ENCODE results near the gene COPA.

The COPA gene

DNA sequence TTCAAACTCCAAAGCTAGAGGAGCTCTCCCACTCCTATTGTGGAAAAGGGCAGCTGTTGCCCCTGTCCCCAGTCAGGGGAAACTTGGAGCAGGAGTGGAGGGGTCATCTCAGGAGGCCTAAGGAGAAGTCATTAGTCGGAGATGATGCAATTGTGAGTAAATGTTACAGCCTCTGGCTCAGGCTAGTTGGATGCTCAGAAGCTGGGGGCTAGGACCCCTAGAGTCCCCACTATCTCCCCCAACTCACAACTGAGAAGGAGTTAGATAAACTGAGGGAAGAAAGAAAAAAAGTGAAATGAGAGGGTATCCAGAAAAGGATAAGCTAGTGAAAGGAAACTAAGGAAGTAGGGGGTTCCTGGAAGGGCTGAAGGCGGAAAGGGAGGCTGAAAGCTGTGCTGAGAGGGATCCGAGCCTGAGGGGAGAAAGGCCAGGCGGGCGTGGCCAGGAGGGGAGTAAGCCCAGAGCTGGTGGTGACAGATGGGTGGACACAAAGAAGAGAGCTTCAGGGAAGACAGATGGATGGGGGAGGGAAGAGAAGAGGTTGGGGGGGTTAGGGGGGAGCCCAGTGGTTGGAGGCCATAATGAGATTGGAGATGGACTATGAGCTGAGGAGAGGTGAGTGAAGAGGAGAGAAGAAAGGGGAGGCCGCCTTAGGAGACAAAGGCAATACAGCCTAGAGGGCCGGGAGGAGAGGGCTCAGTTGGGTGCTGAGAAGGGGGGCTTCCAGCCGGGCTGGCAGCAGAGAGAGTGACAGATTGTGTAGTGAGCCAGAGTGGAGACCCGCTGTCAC lies 19.3 kb upstream of the COPA start:
- DNase-seq (ENCODE audit: low read depth in 2 of 2): no peak

DNA sequence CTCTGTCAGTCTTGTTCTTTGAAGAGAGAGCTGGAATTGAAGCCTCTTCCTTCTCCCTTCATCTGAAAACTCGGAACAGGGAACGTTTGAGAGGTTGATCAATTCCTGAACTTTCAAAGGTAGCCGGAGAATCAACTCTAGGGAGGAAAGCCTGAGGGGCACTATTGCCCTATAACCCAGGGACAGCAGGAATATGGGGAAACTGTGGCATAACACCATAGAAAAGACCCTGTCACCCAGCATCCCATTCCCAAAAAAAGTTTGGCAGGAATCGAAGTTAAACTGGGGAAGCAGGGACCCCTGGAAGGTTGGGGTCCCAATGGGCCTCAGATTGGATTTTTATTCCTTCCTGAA lies 18.7 kb upstream of the COPA start:
- no peak for DNase-seq (ENCODE audit: low read depth in 2 of 2)

DNA sequence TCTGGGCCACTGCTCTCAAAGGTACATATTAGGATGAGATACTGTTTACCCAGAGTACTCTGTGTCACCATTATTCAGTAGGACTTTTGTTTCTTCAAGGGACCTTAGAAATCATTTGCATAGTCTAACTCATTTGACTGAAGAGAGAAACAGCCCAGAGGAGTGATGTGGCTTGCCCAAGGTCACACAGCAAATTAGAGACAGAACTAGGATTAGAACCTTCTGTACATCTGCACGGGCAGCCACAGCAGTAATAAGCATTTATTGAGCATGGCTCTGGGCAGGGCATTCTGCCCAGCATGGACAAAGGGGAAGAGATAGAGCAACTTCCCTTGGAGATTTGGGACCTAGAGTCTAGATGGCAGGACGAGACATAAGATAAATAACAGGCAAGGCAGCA lies 18.1 kb upstream of the COPA start:
- DNase-seq (ENCODE audit: low read depth in 2 of 2): no peak

DNA sequence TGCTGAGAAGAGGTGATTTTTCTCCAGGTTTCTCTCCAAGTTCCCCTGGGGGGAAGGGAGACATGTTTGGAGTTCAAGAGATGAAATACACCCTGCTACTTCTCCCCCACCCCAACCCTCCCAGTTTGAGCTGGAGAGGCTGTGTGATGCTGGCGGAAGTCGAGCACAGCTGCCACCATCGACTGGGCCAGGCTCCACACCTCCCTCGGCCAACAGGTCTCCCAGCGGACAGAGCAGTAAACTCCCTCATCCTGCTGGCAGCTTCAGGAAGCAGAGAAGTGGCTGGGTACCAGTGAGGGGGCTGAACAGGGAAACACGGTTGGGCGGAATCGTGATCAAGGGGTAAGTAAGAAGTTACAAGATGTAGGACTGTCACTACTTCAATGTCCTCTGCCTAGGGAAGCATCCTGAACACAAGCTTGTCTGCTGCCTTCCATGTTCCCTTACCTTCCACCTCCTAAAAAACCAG lies 17.2 kb upstream of the COPA start:
- DNase-seq (ENCODE audit: low read depth in 2 of 2): no peak

DNA sequence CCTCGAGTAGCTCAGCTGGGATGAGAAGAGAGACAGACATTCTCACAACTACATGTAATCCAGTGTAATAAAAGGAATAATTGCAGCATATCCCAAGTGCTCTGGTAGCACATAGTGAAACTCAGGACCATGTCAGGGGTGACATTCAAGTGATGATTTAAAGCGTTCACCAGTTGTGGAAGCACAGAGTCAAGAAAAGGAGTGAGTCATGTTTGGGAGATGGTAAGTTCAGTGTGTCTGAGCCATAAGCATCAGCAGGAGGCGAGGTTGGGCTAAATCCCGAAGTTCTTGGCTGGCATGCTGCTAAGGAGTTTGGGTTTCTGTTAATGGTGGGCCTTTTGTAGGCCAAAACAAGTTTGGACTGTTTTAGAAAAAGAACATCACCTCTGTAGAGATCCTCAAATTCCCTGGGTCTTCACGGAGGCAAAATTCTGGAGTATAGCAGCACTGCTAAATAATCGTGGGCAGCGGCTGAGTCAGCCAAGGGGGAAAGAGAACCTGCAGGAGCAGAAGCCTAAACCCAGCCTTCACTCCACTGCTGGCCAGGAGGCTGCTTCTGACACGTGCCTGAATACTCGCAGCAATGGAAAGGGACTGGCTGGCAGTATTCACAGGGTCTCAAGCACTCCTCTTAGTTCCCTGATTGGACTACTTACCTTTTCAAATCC lies 16.6 kb upstream of the COPA start:
- DNase-seq (ENCODE audit: low read depth in 2 of 2): no peak

DNA sequence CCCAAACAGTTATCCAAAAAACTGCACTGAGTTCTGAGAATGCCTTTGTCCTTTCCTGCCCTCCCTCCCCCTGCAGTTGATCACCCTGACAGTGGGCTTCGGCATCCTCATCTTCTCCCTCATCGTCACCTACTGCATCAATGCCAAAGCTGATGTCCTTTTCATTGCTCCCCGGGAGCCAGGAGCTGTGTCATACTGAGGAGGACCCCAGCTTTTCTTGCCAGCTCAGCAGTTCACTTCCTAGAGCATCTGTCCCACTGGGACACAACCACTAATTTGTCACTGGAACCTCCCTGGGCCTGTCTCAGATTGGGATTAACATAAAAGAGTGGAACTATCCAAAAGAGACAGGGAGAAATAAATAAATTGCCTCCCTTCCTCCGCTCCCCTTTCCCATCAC lies 15.0 kb upstream of the COPA start:
- DNase-seq (ENCODE audit: low read depth in 2 of 2): no peak

DNA sequence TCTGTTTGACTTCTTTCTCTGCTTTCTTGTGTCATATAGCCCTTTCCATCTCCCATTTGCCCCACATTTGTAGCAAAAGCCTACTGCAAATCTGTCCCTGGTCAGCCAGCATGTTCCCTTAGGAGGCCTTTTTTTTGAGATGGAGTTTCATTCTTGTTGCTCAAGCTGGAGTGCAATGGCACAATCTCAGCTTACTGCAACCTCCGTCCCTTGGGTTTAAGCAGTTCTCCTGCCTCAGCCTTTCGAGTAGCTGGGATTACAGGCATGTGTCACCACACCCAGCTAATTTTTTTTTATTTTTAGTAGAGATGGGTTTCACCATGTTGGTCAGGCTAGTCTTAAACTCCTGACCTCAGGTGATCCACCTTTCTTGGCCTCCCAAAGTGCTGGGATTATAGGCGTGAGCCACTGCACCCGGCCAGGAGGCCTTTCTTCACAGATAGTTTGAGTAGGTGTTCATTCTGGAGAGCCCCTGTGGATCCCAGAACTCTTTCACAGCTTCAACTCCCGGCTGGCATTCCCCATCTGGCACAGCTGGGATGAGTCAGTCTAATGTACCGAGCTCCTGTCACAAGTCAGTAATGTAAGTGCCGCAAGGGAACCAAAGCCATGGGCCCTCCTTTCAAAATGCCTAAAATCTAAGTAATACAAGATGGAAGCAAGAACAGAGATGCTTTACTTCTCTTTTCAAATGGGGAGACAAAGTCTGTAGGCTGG lies 14.4 kb upstream of the COPA start:
- no peak for DNase-seq (ENCODE audit: low read depth in 2 of 2)

DNA sequence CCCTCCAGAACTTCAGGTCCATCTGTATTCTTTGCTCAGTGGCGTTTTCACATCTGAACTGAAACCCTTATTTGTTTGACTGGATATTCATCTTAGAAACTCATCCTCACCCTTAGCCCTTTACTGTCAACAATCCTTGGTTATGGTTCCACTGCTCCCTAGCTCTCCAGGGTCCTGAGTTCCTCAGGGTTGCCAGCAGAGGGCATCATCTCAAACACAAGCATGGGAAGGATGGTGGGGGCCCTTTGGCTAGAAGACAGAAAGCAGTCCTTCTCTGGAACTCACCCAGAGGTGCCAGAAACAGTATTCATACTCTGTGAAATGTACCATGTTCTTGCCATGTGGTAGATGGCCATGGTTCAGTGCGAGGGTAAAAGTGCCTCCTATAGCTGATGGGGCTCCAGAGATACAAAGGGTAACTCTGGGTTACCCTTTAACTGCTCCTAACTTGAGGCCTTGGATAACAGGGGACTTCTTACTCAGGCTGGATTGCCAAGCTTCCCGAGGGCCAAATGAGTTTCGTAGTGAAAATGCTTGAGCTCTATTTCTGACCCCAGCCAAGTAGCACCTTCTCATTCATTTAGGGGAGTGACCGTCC lies 11.4 kb upstream of the COPA start:
- DNase-seq (ENCODE audit: low read depth in 2 of 2): no peak

DNA sequence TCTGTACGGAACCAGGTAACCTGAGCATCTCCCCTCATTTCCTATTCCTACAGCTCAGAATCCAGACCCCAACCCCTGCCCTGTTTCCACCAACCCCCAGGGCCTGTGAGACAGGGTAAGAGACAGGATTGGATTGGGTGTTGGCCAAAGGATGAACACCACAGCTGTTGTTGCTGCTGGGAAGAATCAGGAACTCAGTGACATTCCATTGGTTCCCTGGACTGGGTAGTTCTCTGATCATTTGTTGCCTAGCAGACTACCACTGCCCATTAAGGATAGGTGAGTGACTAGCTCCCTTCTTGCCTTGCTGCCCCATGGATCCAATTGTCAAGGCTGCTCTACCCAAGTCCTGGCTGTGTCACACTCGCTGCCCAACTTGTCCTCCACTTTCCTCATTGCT lies 10.2 kb upstream of the COPA start:
- no peak for DNase-seq (ENCODE audit: low read depth in 2 of 2)

DNA sequence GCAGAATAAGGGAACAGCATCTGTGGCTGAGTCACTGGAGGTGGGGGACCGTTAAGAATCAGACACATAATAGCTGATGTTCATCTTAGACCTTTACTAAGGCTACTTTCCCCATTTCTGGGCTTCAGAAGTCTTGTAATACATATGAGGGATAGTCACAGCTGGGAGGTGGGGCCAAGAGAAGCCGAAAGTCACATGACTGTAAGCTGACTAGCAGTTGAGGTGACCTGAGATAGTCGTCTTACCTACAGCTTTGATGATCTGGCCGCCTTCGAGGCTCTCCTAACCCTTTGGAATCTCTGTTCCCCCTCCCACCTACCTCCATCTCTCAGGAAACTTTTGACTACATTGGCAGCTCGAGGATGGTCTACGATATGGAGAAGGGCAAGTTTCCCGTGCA lies 9.5 kb upstream of the COPA start:
- DNase-seq (ENCODE audit: low read depth in 2 of 2): no peak

DNA sequence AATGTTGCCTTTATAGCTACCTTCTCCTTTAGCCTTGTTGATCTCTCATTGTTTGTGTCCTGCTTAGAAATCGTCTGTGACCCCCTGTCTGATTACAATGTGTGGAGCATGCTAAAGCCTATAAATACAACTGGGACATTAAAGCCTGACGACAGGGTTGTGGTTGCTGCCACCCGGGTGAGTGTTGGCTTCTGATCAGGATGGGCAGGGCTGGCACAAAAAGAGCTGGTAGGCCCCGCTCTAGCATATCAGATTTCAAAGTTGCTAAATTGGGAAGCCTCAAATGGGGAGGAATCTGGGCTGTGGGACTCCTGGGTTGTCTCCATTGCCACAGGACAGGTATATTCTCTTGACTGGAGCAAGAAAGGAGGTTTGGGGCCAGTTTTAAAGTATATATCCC lies 8.6 kb upstream of the COPA start:
- DNase-seq (ENCODE audit: low read depth in 2 of 2): no peak

DNA sequence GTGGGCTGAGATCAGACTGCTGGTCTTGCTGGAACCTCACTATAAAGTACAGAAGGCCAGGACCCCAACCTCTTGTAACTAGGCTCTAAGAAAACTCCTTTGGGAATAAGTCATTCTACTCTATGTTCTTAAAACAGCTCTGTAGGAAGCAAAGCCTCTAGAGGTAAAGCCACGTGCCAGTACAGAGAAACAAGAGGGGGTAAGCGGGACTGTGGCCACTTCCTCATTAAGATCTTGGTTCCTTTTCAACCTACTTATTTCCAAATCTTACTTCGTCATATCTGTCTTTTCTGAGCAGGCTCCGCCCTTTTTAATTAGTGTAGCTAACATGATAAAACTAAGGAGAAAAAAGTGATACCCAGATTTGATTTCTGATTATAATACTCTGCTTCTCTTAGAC lies 3.9 kb upstream of the COPA start:
- no peak for DNase-seq (ENCODE audit: low read depth in 2 of 2)

DNA sequence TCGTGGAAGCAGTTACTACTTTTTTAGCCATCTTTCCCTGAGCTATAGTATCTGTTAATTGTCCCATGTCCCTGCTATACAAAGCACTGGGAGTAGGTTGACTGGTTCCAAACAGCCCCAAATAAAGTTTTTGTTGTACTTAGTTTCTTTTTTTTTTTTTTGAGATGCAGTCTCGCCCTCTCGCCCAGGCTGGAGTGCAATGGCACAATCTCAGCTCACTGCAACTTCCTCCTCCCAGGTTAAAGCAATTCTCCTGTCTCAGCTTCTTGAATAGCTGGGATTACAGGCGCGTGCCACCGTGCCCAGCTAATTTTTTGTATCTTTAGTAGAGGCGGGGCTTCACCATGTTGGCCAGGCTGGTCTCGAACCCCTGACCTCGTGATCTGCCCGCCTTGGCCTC lies 3.4 kb upstream of the COPA start:
- no peak for DNase-seq (ENCODE audit: low read depth in 2 of 2)

DNA sequence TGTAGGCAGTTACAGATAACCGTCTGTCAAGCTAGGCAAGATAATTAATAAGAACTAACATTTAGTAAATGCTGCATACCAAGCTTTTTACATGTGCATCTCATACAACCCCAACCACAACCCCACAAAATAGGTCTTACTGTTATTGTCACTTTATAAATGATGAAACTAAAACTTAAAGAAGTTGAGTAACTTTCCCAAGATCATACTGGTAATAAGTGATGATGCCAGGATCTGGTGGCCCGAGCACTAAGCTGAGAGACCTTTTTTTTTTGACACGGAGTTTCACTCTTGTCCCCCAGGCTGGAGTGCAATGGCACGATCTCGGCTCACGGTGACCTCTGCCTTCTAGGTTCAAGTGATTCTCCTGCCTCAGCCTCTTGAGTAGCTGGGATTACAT lies 1.9 kb upstream of the COPA start:
- DNase-seq (ENCODE audit: low read depth in 2 of 2): no peak

DNA sequence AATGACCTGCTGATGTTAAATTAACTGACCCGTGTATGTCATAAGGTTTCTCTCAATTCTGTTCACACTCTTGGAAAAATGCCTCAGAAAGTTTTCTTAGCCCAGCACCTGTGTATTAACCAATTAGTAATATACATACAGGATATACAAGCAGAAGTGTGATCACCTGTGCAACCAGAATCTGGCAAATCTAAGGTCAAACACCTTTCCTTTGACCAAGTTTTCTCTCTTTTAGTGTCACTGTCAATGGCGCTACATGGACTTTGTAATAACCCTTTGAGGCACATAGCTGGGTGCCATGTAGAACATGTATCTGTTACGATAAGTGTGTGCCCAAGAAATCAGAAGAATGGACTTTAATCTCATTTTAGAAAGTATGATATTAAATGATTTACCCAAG lies 1.2 kb upstream of the COPA start:
- no peak for DNase-seq (ENCODE audit: low read depth in 2 of 2)

DNA sequence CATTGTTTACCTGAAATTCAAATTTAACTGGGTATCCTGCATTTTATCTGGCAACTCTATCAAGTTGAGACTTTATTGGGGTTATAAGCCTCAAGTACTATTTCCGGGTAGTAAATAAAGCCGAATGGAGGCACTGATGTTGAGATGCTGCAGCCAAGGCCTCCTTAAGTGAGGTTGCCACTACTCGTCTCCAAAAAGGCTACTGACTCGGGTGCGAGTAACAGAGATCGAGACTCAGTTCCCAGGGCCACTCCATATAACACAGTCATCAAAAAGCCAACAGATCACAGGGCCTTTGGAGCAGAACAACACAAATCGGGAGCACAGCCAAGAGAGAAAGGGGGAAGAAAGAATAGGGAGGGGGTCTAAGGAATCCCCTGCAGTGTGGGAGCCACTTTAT lies 524 bp downstream of the COPA start:
- DNase-seq (ENCODE audit: low read depth in 2 of 2): no peak

DNA sequence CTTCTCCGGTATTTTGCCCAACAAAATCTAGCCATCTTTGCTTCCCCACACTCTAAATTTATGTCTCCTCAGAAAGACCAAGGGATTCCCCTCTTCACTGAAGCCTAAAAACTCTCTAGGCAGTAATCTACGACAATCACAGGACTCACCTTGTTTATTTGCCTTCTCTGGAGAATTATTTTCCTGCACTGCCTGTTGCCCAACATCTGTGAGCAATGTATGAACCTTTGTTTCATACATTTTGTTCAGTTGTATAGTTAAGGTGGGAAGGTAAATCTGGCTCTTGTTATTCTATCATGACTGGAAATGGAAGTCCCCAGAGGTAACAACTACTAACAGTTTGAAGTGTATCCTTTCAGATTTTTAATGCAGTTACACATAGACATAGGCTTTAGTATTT lies 2.2 kb downstream of the COPA start:
- no peak for DNase-seq (ENCODE audit: low read depth in 2 of 2)

DNA sequence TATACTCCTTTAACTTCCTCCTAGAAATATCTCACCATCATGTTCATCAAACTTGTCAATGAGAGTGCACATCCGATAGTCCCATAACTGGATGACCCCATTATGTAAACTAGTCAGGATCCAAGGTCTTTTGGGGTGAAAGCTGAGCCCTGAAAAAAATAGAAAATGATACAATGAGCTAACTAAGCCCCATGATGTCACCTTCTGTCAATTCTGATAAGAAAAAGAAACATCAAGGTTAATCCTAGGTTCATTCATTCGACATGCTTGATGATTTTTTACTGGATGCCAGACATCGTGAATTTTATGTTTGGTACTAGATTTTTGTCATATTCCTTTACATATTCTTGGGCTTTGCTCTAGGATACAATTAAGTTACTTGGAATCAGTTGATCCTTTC lies 2.9 kb downstream of the COPA start:
- no peak for DNase-seq (ENCODE audit: low read depth in 2 of 2)

DNA sequence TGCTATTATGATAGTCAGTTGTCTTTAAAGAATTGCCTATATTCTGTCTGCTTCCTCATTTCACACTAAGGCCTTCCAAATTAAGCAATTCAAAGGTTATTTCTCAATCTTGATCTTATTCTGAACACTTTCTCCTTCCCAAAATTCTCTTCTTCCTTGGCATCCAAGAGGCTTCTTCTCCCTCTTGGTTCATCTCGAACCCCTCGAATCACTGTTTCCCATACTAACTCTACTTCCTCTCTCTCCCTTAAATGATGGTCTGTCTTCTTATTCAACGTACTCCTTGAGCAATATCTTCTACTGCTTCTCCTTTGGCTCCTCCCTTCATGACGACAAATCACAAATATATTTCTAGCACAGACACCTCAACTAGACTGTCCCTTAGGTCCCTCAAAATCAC lies 4.5 kb downstream of the COPA start:
- DNase-seq (ENCODE audit: low read depth in 2 of 2): no peak

DNA sequence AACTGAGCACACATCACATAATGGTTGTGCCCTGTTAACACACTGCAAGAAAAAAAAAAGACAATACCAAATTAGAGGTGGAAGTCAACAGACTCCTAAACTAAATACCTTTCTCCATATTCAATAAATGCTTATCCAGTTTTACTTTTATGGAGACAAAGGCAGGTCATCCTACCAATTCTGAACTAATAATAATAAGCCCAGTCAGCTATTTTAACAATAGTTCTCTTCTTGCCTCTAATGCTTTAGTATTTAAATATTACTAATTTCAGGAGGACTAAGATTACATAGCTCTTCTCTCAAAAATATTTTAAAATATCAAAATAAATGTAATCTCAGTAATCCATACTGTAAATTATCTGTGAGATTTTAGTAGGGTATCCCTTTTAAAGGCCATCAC lies 10.5 kb downstream of the COPA start:
- DNase-seq (ENCODE audit: low read depth in 2 of 2): no peak

DNA sequence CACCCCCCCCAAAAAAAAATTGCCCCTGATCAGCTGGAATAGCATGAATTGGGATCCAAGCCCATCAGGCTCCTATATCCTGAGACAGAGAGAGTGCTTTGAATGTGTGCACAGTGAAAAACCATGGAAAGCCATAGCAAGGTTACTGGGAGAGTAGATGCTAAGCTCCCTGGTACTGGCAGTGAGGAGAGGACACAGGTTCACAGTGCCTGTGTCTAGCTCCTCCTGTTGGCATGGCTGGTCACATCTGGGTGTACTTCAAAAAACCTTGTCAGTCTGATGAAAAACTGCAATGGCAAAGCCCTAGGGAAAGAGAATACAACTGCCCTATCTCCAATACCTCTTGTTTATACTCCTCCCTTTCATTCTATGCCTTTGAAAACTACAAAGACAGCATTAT lies 12.9 kb downstream of the COPA start:
- DNase-seq (ENCODE audit: low read depth in 2 of 2): no peak

DNA sequence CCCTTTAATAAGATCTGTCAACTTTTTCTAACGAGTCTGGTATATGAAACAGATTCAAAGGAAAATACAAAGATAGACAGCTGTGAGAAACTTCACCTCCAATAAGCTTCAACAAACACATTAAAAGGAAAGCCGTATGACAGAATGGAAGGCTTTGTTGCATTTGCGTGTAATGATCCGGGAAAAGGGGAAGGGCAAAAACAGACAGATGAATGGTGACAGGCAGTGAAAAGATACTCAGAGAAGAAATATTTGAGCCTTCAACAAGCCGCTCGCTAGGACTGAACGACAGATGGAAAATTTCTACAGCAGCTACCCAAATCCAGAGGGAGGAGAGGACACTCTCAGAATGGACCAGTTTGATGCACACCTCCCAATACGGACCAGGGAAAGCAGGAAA lies 14.9 kb downstream of the COPA start:
- no peak for DNase-seq (ENCODE audit: low read depth in 2 of 2)

DNA sequence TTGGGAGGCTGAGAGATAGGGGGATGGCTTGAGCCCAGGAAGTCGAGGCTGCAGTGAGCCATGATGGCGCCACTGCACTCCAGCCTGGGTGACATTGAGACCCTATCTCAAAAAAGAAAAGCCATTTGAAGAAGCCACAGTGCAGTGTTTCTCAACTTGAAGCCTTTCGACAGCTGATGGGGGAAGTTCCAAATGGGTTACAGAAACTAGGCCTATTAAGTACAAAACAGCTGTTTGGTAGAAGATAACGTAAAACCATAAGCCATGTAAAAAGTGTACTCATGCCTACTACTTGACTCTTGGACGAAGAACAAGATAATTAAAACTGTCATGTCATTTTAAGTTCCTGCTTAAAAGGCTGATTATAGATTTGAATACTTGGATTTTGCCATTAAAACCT lies 16.6 kb downstream of the COPA start:
- DNase-seq (ENCODE audit: low read depth in 2 of 2): no peak

All from stimulated activated CD8-positive, alpha-beta memory T cell treated with anti-CD3 and anti-CD28 coated beads, Interleukin-2, amount 100 ng/mL, for 1 hour (primary cell).